Measurements from ENCODE around the gene RAD51B.

DNA sequence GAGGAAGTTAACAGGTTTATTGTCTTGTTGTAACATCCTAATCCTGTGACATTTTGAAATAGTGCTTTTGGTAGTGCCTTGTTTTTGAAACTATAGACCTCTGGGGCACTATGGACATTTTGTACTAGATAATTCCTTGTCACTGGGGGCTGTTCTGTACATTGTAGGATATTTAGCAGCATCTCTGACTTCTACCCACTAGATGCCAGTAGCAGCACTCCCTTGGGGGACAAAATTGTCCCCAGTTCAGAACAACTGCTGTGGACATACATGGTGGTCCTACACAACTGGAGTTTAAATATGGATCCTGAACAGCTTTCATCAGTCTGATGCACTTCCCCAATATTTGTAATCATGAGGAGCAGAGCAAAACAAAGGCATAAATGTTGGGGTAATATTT is 264.7 kb downstream of the RAD51B start:
- TF ChIP-seq POLR2AphosphoS5 (IDR thresholded peaks at IDR 0.05) (no peak), POLR2A (IDR thresholded peaks at IDR 0.05) (no peak)
- TF ChIP-seq, protein P1, sequence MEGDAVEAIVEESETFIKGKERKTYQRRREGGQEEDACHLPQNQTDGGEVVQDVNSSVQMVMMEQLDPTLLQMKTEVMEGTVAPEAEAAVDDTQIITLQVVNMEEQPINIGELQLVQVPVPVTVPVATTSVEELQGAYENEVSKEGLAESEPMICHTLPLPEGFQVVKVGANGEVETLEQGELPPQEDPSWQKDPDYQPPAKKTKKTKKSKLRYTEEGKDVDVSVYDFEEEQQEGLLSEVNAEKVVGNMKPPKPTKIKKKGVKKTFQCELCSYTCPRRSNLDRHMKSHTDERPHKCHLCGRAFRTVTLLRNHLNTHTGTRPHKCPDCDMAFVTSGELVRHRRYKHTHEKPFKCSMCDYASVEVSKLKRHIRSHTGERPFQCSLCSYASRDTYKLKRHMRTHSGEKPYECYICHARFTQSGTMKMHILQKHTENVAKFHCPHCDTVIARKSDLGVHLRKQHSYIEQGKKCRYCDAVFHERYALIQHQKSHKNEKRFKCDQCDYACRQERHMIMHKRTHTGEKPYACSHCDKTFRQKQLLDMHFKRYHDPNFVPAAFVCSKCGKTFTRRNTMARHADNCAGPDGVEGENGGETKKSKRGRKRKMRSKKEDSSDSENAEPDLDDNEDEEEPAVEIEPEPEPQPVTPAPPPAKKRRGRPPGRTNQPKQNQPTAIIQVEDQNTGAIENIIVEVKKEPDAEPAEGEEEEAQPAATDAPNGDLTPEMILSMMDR (IDR thresholded peaks at IDR 0.05) = no peak
